GM10266 (cell line): ENCODE measurements around the gene MPHOSPH9.

Source experiments
- DNase-seq: peaks from one replicate; pipeline ENCODE4 v3.0.0; 2012; ENCODE audit errors: extremely low spot score
- TF ChIP-seq, protein P1 (sequence below): IDR thresholded peaks from 2 replicates; pipeline ENCODE4 v1.5.1; 2012; ENCODE audit warnings: mild to moderate bottlenecking, low read depth; ENCODE audit not compliant: control insufficient read depth, insufficient read depth; ENCODE audit errors: missing control alignments

Gene MPHOSPH9

GRCh38 chr12:123114304-123115083 lies 118.4 kb downstream of the MPHOSPH9 start:
- no peak for DNase-seq
- TF ChIP-seq, protein P1, sequence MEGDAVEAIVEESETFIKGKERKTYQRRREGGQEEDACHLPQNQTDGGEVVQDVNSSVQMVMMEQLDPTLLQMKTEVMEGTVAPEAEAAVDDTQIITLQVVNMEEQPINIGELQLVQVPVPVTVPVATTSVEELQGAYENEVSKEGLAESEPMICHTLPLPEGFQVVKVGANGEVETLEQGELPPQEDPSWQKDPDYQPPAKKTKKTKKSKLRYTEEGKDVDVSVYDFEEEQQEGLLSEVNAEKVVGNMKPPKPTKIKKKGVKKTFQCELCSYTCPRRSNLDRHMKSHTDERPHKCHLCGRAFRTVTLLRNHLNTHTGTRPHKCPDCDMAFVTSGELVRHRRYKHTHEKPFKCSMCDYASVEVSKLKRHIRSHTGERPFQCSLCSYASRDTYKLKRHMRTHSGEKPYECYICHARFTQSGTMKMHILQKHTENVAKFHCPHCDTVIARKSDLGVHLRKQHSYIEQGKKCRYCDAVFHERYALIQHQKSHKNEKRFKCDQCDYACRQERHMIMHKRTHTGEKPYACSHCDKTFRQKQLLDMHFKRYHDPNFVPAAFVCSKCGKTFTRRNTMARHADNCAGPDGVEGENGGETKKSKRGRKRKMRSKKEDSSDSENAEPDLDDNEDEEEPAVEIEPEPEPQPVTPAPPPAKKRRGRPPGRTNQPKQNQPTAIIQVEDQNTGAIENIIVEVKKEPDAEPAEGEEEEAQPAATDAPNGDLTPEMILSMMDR, result no peak

DNA sequence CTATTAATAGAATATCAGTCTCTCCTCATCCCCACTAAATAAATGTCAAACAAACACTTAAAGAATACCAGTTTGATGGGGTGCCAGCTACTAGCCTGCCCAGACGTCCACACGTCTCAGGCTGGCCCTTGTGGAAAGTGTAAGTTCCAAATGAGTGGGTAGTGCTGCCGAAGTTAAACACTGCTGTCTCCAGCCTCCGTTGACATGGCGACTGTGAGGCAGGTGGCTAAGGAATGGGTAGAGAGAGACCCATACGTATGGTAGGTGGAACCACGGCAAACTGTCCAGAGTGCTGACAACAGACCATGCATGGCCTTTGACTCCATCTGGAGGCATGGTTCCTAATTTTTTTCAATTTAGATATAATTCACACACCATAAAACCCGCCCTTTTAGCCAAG lies 119.9 kb downstream of the MPHOSPH9 start:
- no peak for DNase-seq

DNA sequence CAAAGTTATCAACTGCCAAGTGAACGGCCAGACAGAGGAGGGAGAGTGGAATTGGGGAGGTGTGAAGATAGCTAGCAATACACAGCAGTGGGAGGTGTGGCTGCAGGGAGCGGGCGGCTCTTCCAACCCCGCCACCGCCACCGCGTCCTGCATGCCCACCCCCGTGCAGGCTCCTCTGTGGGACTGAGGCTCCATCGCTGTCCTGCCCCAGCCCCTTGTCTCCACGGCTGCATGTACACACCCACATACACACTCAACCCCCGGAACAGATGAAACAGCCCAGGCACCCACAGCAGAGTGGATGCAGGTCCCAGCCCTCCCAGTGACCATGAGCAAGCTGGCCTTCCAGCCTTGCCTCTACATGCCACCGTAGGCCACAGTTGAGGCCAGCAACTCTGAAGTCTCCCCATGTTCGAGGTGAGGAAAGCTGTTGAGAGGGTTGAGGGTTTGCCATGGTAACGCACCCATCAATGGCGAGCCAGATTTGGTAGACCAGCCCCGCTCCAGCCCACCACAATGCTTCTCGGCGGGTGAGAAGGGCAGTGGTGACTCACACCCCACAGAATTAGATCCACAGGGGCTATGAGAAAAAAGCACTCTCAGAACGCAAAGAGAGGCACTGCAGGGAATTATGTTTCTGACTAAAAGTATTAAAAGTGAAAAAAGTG lies 121.3 kb downstream of the MPHOSPH9 start:
- DNase-seq, result no peak
- TF ChIP-seq, protein P1, result no peak

More for the DNA sequence above, 119.9 kb downstream of the MPHOSPH9 start:
- TF ChIP-seq, protein P1, result no peak

DNA sequence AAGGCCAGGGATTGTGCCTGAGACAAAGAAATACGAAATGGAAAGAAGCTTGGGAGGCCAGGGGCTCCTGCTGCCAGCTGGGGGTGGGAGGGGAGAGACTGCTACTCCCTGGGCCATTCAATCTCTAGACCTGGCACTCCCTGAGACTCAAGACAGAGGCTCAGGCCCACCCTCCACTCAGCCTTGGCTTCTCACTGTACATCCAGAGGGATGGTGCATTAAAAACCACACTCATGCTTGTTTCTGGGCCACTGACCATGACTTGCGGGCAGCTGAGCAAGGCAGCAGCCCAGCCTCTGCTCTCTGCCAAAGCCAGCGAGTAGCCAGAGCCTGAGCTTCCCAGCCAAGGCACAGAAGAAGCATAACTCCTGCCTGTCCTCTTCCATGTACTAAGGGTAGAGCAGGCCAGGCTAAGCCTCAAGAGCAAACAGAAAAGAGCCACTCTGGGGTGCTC lies 123.6 kb downstream of the MPHOSPH9 start:
- TF ChIP-seq, protein P1, result no peak

DNA sequence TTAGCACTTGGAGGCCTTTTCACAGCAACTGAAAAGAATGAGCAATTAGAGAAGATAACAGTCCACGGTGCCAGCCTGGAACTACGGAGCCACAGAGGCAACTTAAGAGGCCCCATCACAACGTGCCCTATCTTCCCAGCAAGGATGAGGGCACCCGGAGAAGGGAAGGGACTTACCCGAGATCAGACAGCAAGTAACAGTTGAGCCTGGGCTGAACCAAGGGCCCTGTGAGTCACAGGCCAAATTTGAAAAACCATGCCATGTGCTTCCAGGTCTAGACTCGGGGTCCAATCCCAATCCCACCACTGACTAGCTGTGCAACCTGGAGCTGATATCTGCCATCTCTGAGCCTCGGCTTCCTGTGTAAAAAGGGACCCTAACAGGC lies 124.3 kb downstream of the MPHOSPH9 start:
- no peak for DNase-seq

More for the DNA sequence above, 123.6 kb downstream of the MPHOSPH9 start:
- no peak for DNase-seq

DNA sequence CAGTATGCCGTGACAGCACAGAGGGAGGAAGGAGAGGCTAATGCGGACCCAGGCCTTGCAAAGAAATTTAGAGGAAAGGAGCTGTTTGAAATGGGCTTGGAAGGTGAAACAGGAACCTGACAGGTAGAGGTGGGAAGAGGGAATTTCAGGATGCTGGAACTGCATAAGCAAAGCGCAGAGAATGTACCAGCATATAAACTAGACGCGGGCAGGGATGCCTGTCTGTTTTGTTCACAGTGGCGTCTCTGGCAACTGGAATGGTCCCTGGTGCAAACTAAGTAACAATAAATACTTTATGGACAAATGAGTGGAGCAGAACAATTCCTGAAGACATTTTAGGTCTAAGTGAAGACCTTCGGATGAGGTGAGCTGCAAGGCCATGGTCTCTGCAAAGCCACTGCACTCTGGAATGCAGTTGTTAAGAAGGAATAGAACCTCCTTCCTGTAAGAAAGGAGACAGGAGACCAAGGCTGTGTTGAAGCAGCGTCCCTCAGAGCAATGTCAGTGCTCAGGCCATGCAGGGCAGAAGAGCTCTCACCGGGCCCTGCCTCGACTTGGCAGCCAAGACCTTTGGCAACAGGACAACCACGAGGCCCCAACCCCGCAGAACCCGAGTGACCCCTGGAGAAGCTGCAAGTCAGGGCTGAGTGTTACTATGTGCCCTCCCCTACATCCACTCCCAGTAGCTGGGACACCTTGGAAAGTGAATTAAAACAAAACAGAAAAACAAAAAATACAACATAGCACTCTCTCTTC lies 124.8 kb downstream of the MPHOSPH9 start:
- TF ChIP-seq, protein P1, result no peak
- DNase-seq, result no peak

More for the DNA sequence above, 124.3 kb downstream of the MPHOSPH9 start:
- TF ChIP-seq, protein P1, result no peak
